HepG2 (cell line): ENCODE measurements around the gene ELFN1. TPM values are rescaled to one million over a fixed set of nuclear protein-coding genes. Genes with fewer than 3 reads are reported as not detected.

Experiments used
- ATAC-seq: fragments of 200-7000 bp; cut with Tn5 transposase; 3 replicates; pipeline ENCODE4 v1.9.1; 2020; ENCODE audit warnings: mild to moderate bottlenecking, moderate library complexity
- BruUV-seq: library from RNA; stranded (reverse); fragments of 400-500 nt; replicated peaks from 2 replicates; lab custom pipeline; 2021; lab: Mats Ljungman, UMichigan
- CTCF ChIA-PET: fragments of 300-600 bp; formaldehyde crosslinking; extraction: SDS; loops from one replicate; lab custom pipeline; 2021; ENCODE audit warnings: low total read pairs, inconsistent platforms, low intra/inter-chr PET ratio; lab: Yijun Ruan, JAX
- POLR2A ChIA-PET: fragments of 350-600 bp; sonication (Branson Sonifier 250); formaldehyde crosslinking; loops from one replicate; lab custom pipeline; 2020; ENCODE audit warnings: antibody characterized with exemption, inconsistent platforms; lab: Yijun Ruan, JAX
- DNase-seq: peaks from one replicate; pipeline ENCODE4 v3.0.0-alpha.2; 2015; ENCODE audit warnings: low spot score
- FAIRE-seq: peaks from 3 replicates; lab custom pipeline; 2011; peaks lifted over from hg19 to GRCh38; lab: Jason Lieb, UNC
- H2AFZ ChIP-seq: one replicate; pipeline ENCODE4 v1.6.1; 2011; ENCODE audit warnings: low read length, inconsistent platforms
- H3K27ac ChIP-seq: fragments of 300-600 bp; 3 replicates; pipeline ENCODE4 v1.8.0; 2011; ENCODE audit warnings: mixed run types, mild to moderate bottlenecking, mixed read lengths, low read length, inconsistent platforms; ENCODE audit not compliant: insufficient read depth; ENCODE audit errors: extremely low read length
- H3K27me3 ChIP-seq, 2 experiments: fragments of 200-600 bp in 1 of 2; 2 replicates in 1 of 2; 3 replicates in 1 of 2; pipeline versions ENCODE4 v1.6.0 to v1.8.0; 2011; ENCODE audit warnings: low read length in 2 of 2, mild to moderate bottlenecking in 2 of 2, moderate library complexity in 2 of 2, inconsistent platforms in 1 of 2; ENCODE audit not compliant: insufficient read depth in 2 of 2, control insufficient read depth in 1 of 2
- H3K36me3 ChIP-seq, 2 experiments: fragments of 200-600 bp in 1 of 2; replicated peaks in 1 of 2; 2 replicates in 1 of 2; 3 replicates in 1 of 2; pipeline versions ENCODE4 v1.5.1 to v1.8.0; 2011; ENCODE audit warnings: low read length in 2 of 2, inconsistent platforms in 1 of 2; ENCODE audit not compliant: insufficient read depth in 2 of 2, control insufficient read depth in 1 of 2
- H3K4me1 ChIP-seq: 2 replicates; pipeline ENCODE4 v1.5.1; 2012; ENCODE audit warnings: low read length, inconsistent platforms; ENCODE audit not compliant: insufficient read depth
- H3K4me2 ChIP-seq: 2 replicates; pipeline ENCODE4 v1.6.0; 2011; ENCODE audit warnings: low read depth, low read length, inconsistent platforms
- H3K4me3 ChIP-seq, 3 experiments: fragments of 200-600 bp in 1 of 3; sonication (generic), shearing (Covaris generic) in 1 of 3; replicated peaks in 1 of 3; 2 replicates each; pipeline ENCODE4 v1.5.1; 2011 to 2016; ENCODE audit warnings: low read length in 3 of 3, inconsistent platforms in 2 of 3, low read depth in 2 of 3, mild to moderate bottlenecking in 2 of 3, control low read depth in 1 of 3, mixed read lengths in 1 of 3; ENCODE audit not compliant: insufficient read depth in 1 of 3
- H3K79me2 ChIP-seq: one replicate; pipeline ENCODE4 v1.6.1; 2011; ENCODE audit warnings: low read length, inconsistent platforms; ENCODE audit not compliant: insufficient read depth
- H3K9ac ChIP-seq: 2 replicates; pipeline ENCODE4 v1.6.0; 2011; ENCODE audit warnings: mild to moderate bottlenecking, low read depth, low read length, inconsistent platforms; ENCODE audit not compliant: insufficient read depth
- H3K9me3 ChIP-seq: 2 replicates; pipeline ENCODE4 v1.5.1; 2012; ENCODE audit warnings: mild to moderate bottlenecking, low read length
- H4K20me1 ChIP-seq: 2 replicates; pipeline ENCODE4 v1.6.0; 2011; ENCODE audit warnings: inconsistent platforms, mild to moderate bottlenecking, low read length, moderate library complexity; ENCODE audit not compliant: insufficient read depth
- BORCS8-MEF2B ChIP-seq: sonication (generic); formaldehyde crosslinking; IDR thresholded peaks from 2 replicates; pipeline ENCODE4 v1.8.0; 2022; ENCODE audit warnings: mild to moderate bottlenecking, missing genetic modification reagents
- CEBPG ChIP-seq: IDR thresholded peaks from 2 replicates; pipeline ENCODE4 v1.6.1; 2016
- GPN1 ChIP-seq: sonication (generic); formaldehyde crosslinking; IDR thresholded peaks from 2 replicates; pipeline ENCODE4 v1.5.1; 2020; ENCODE audit warnings: missing genetic modification reagents, borderline replicate concordance
- HES4 ChIP-seq: sonication (generic); formaldehyde crosslinking; IDR thresholded peaks from 2 replicates; pipeline ENCODE4 v1.9.0; 2021; ENCODE audit warnings: mild to moderate bottlenecking, missing genetic modification reagents, borderline replicate concordance
- MED8 ChIP-seq: sonication (generic); formaldehyde crosslinking; IDR thresholded peaks from 2 replicates; pipeline ENCODE4 v1.8.1; 2023; ENCODE audit warnings: mild to moderate bottlenecking, missing genetic modification reagents; ENCODE audit not compliant: insufficient replicate concordance
- SETDB1 ChIP-seq: sonication (generic); formaldehyde crosslinking; IDR thresholded peaks from 2 replicates; pipeline ENCODE4 v1.5.1; 2020; ENCODE audit warnings: missing genetic modification reagents, mild to moderate bottlenecking, borderline replicate concordance
- SOX6 ChIP-seq, 2 experiments: fragments of 450-650 bp in 1 of 2; sonication (generic) in 1 of 2; formaldehyde crosslinking in 1 of 2; IDR thresholded peaks; 2 replicates each; pipeline versions ENCODE4 v1.4.0 to v1.6.1; 2017 to 2020; ENCODE audit warnings: antibody characterized with exemption in 1 of 2, mild to moderate bottlenecking in 1 of 2, missing genetic modification reagents in 1 of 2
- SP4 ChIP-seq: sonication (generic); formaldehyde crosslinking; IDR thresholded peaks from 2 replicates; pipeline ENCODE4 v1.8.1; 2023; ENCODE audit warnings: mild to moderate bottlenecking, missing genetic modification reagents
- THAP11 ChIP-seq: IDR thresholded peaks from 2 replicates; pipeline ENCODE4 v1.6.1; 2016; ENCODE audit warnings: missing biosample characterization, missing genetic modification reagents
- ZMAT3 ChIP-seq: sonication (generic); formaldehyde crosslinking; conservative IDR thresholded peaks from 2 replicates; pipeline ENCODE4 v1.7.0; 2021; ENCODE audit warnings: missing genetic modification reagents
- ZNF329 ChIP-seq: sonication (generic); formaldehyde crosslinking; IDR thresholded peaks from 2 replicates; pipeline ENCODE4 v1.9.0; 2021; ENCODE audit warnings: low read depth, mild to moderate bottlenecking, missing genetic modification reagents
- WGBS: methylation state at CpG from one replicate; pipeline ENCODE4 v1.1.6; 2017; ENCODE audit warnings: low lambda C conversion rate; 5-methylcytosine and 5-hydroxymethylcytosine counted together
- in situ Hi-C: cut with HindIII; loops from 2 replicates; pipeline ENCODE4 v1.10.0; 2017; ENCODE audit warnings: low pct_unique_long_range_greater_than_20kb; ENCODE audit not compliant: extremely low pct_ligation_motif_present
- intact Hi-C: fragments of 100-400 bp; cut with micrococcal nuclease; formaldehyde crosslinking; loops from one replicate; pipeline ENCODE4 v1.10.0; 2022; ENCODE audit not compliant: unreplicated experiment
- polyA plus RNA-seq, 8 experiments: library from polyadenylated mRNA; depleted of rRNA in 3 of 8; stranded (reverse) in 7 of 8; unstranded in 1 of 8; fragments of >200 nt; fragmentation: Illumina TruSeq in 4 of 8; extraction: Trizol in 4 of 8; gene quantifications; 2 replicates each; pipeline versions ENCODE4 v1.2.1 to v1.2.3, GENCODE V29; 2011 to 2016; ENCODE audit warnings: low read depth in 4 of 8, missing spikeins in 1 of 8, mixed read lengths in 1 of 8; ENCODE audit not compliant: insufficient read depth in 1 of 8
- total RNA-seq, 5 experiments: library from RNA; depleted of rRNA; stranded (reverse); fragments of >200 nt; fragmentation: Illumina TruSeq; extraction: Trizol; gene quantifications; 2 replicates each; pipeline ENCODE4 v1.2.3, GENCODE V29; 2016; ENCODE audit warnings: low read depth in 1 of 5
- TF ChIP-seq, protein P1 (sequence below): sonication (generic); formaldehyde crosslinking; IDR thresholded peaks from 2 replicates; pipeline ENCODE4 v1.5.0; 2020; ENCODE audit warnings: mild to moderate bottlenecking, missing genetic modification reagents, borderline replicate concordance
- TF ChIP-seq, protein P2 (sequence below): sonication (generic); formaldehyde crosslinking; IDR thresholded peaks from 2 replicates; pipeline ENCODE4 v1.4.0; 2020; ENCODE audit warnings: low read depth, mild to moderate bottlenecking, missing genetic modification reagents
- TF ChIP-seq, protein P3 (sequence below): sonication (generic); formaldehyde crosslinking; IDR thresholded peaks from 2 replicates; pipeline ENCODE4 v1.5.0; 2020; ENCODE audit warnings: mild to moderate bottlenecking, missing genetic modification reagents, moderate library complexity

The ELFN1 gene
- total and polyA plus RNA-seq, 2 of the 13 experiments (the other 11 are each of a cell fraction or from before 2014, with no cell fraction given) = 0.13 to 0.18 TPM

DNA sequence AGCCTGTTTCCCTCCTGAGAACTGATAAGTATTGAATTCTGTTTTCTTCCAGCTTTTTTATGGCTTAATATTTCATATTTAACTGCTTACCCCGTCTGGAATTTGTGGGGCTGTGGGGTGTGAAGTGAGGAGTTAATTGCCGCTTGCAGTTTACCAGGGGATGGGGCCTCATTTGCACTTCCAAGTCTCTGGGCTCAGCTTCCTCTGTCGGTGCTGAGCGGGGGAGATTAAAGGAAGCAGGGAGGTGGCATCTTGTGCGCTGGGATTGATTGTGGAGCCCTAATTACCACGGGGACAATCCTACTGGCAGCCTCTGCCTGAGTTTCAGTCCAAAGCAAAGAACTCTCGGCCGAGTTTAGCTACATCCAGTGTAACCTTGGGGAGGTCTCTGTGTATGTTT is 33.4 kb downstream of the ELFN1 start:
- no peaks in the 10 kb centered on the region for H3K79me2 ChIP-seq
- ChIA-PET POLR2A (no interaction called here), CTCF (no interaction called here)
- DNase-seq (no peak), ATAC-seq (no peak), FAIRE-seq (no peak)
- peaks cover 8% of the 10 kb centered on the region for H3K9me3 ChIP-seq
- WGBS = 67% methylated on average over 6 of the region's 8 CpGs
- BruUV-seq = no TSS peak
- H3K27me3 ChIP-seq = 0 out of 5 replicates have a peak, but pooled peaks cover 0 to 4% of the 10 kb centered on the region in 2 experiments
- H2AFZ ChIP-seq = no peak overlapping the region
- H3K4me1 ChIP-seq = peaks cover 11% of the 10 kb centered on the region
- H3K27ac ChIP-seq = no peak overlapping the region
- intact Hi-C loops = no loop called here
- H3K36me3 ChIP-seq = no peaks in the 10 kb centered on the region
- H4K20me1 ChIP-seq = no peaks in the 10 kb centered on the region
- in situ Hi-C loops = no loop called here
- no peak overlapping the region for H3K4me2 ChIP-seq
- no peak overlapping the region for H3K9ac ChIP-seq
- H3K4me3 ChIP-seq = no peak overlapping the region
- TF ChIP-seq, protein P1, sequence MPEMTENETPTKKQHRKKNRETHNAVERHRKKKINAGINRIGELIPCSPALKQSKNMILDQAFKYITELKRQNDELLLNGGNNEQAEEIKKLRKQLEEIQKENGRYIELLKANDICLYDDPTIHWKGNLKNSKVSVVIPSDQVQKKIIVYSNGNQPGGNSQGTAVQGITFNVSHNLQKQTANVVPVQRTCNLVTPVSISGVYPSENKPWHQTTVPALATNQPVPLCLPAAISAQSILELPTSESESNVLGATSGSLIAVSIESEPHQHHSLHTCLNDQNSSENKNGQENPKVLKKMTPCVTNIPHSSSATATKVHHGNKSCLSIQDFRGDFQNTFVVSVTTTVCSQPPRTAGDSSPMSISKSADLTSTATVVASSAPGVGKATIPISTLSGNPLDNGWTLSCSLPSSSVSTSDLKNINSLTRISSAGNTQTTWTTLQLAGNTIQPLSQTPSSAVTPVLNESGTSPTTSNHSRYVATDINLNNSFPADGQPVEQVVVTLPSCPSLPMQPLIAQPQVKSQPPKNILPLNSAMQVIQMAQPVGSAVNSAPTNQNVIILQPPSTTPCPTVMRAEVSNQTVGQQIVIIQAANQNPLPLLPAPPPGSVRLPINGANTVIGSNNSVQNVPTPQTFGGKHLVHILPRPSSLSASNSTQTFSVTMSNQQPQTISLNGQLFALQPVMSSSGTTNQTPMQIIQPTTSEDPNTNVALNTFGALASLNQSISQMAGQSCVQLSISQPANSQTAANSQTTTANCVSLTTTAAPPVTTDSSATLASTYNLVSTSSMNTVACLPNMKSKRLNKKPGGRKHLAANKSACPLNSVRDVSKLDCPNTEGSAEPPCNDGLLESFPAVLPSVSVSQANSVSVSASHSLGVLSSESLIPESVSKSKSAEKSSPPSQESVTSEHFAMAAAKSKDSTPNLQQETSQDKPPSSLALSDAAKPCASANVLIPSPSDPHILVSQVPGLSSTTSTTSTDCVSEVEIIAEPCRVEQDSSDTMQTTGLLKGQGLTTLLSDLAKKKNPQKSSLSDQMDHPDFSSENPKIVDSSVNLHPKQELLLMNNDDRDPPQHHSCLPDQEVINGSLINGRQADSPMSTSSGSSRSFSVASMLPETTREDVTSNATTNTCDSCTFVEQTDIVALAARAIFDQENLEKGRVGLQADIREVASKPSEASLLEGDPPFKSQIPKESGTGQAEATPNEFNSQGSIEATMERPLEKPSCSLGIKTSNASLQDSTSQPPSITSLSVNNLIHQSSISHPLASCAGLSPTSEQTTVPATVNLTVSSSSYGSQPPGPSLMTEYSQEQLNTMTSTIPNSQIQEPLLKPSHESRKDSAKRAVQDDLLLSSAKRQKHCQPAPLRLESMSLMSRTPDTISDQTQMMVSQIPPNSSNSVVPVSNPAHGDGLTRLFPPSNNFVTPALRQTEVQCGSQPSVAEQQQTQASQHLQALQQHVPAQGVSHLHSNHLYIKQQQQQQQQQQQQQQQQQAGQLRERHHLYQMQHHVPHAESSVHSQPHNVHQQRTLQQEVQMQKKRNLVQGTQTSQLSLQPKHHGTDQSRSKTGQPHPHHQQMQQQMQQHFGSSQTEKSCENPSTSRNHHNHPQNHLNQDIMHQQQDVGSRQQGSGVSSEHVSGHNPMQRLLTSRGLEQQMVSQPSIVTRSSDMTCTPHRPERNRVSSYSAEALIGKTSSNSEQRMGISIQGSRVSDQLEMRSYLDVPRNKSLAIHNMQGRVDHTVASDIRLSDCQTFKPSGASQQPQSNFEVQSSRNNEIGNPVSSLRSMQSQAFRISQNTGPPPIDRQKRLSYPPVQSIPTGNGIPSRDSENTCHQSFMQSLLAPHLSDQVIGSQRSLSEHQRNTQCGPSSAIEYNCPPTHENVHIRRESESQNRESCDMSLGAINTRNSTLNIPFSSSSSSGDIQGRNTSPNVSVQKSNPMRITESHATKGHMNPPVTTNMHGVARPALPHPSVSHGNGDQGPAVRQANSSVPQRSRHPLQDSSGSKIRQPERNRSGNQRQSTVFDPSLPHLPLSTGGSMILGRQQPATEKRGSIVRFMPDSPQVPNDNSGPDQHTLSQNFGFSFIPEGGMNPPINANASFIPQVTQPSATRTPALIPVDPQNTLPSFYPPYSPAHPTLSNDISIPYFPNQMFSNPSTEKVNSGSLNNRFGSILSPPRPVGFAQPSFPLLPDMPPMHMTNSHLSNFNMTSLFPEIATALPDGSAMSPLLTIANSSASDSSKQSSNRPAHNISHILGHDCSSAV (CRISPR knock-in tag) = no peak
- no peak for TF ChIP-seq GPN1
- no peak for TF ChIP-seq ZNF329
- no peak for TF ChIP-seq HES4 (CRISPR knock-in tag)
- no peak for TF ChIP-seq MED8 (CRISPR knock-in tag)
- TF ChIP-seq SETDB1 (CRISPR knock-in tag) = no peak
- TF ChIP-seq SOX6 (IDR thresholded peaks at IDR 0.05) = no peak
- no peak for TF ChIP-seq SOX6 (CRISPR knock-in tag; IDR thresholded peaks at IDR 0.05)
- TF ChIP-seq, protein P2, sequence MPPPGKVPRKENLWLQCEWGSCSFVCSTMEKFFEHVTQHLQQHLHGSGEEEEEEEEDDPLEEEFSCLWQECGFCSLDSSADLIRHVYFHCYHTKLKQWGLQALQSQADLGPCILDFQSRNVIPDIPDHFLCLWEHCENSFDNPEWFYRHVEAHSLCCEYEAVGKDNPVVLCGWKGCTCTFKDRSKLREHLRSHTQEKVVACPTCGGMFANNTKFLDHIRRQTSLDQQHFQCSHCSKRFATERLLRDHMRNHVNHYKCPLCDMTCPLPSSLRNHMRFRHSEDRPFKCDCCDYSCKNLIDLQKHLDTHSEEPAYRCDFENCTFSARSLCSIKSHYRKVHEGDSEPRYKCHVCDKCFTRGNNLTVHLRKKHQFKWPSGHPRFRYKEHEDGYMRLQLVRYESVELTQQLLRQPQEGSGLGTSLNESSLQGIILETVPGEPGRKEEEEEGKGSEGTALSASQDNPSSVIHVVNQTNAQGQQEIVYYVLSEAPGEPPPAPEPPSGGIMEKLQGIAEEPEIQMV (CRISPR knock-in tag) = no peak
- TF ChIP-seq ZMAT3 = no peak
- TF ChIP-seq THAP11 (CRISPR knock-in tag) = no peak
- TF ChIP-seq, protein P3, sequence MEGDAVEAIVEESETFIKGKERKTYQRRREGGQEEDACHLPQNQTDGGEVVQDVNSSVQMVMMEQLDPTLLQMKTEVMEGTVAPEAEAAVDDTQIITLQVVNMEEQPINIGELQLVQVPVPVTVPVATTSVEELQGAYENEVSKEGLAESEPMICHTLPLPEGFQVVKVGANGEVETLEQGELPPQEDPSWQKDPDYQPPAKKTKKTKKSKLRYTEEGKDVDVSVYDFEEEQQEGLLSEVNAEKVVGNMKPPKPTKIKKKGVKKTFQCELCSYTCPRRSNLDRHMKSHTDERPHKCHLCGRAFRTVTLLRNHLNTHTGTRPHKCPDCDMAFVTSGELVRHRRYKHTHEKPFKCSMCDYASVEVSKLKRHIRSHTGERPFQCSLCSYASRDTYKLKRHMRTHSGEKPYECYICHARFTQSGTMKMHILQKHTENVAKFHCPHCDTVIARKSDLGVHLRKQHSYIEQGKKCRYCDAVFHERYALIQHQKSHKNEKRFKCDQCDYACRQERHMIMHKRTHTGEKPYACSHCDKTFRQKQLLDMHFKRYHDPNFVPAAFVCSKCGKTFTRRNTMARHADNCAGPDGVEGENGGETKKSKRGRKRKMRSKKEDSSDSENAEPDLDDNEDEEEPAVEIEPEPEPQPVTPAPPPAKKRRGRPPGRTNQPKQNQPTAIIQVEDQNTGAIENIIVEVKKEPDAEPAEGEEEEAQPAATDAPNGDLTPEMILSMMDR (CRISPR knock-in tag) = no peak
- no peak for TF ChIP-seq SP4 (CRISPR knock-in tag)
- TF ChIP-seq BORCS8-MEF2B (CRISPR knock-in tag) = no peak
- no peak for TF ChIP-seq CEBPG (CRISPR knock-in tag)
